Activated CD8-positive, alpha-beta T cell treated with anti-CD3 and anti-CD28 coated beads for 36 hours (primary cell): Measurements from ENCODE around the gene CACNA1C. TPM values are rescaled to one million over a fixed set of nuclear protein-coding genes. Genes with fewer than 3 reads are reported as not detected.
"Not testable (repeated sequence)": the region's sequence is repeated elsewhere in the genome, so short reads cannot be mapped to it uniquely, and the experiment has no call there.

ENCODE experiments used
- ATAC-seq: fragments of 200-7000 bp; cut with Tn5 transposase; one replicate; pipeline ENCODE4 v1.10.0; 2021; ENCODE audit warnings: mild to moderate bottlenecking, moderate library complexity
- CTCF ChIA-PET: fragments of 350-600 bp; sonication (Branson Sonifier 250); formaldehyde crosslinking; loops from one replicate; lab custom pipeline; 2021; ENCODE audit warnings: antibody characterized with exemption; lab: Charles Lee
- POLR2A ChIA-PET: fragments of 350-600 bp; sonication (Branson Sonifier 250); formaldehyde crosslinking; loops from one replicate; lab custom pipeline; 2021; ENCODE audit warnings: antibody characterized with exemption; lab: Charles Lee
- DNase-seq: peaks from one replicate; pipeline ENCODE4 v3.0.0-alpha.2; 2020
- H3K27ac Mint-ChIP-seq: one replicate; pipeline ENCODE4 v1.8.0; 2021; ENCODE audit warnings: mild to moderate bottlenecking, mixed read lengths
- H3K27me3 Mint-ChIP-seq: one replicate; pipeline ENCODE4 v1.8.0; 2021; ENCODE audit warnings: mixed read lengths
- H3K36me3 Mint-ChIP-seq: one replicate; pipeline ENCODE4 v1.8.0; 2021; ENCODE audit warnings: low read depth, mixed read lengths
- H3K4me1 Mint-ChIP-seq: one replicate; pipeline ENCODE4 v1.8.0; 2021; ENCODE audit warnings: low read depth, mixed read lengths
- H3K4me3 Mint-ChIP-seq: one replicate; pipeline ENCODE4 v1.8.0; 2021; ENCODE audit warnings: mild to moderate bottlenecking, moderate library complexity, mixed read lengths
- H3K9me3 Mint-ChIP-seq: one replicate; pipeline ENCODE4 v1.8.0; 2021; ENCODE audit warnings: mixed read lengths
- intact Hi-C: fragments of 100-400 bp; cut with micrococcal nuclease; formaldehyde crosslinking; loops from one replicate; pipeline ENCODE4 v1.10.0; 2022
- total RNA-seq, 2 experiments: library from RNA; stranded (reverse); gene quantifications; one replicate each; pipeline ENCODE4 v1.2.3, GENCODE V29; 2021
- TF ChIP-seq, protein P1 (sequence below): fragments of 200-600 bp; IDR thresholded peaks from one replicate; pipeline ENCODE4 v1.8.0; 2022; ENCODE audit warnings: antibody characterized with exemption, mild to moderate bottlenecking

The CACNA1C gene
- total RNA-seq, 2 experiments from 2014 or later: 0.02 to 0.05 TPM

DNA sequence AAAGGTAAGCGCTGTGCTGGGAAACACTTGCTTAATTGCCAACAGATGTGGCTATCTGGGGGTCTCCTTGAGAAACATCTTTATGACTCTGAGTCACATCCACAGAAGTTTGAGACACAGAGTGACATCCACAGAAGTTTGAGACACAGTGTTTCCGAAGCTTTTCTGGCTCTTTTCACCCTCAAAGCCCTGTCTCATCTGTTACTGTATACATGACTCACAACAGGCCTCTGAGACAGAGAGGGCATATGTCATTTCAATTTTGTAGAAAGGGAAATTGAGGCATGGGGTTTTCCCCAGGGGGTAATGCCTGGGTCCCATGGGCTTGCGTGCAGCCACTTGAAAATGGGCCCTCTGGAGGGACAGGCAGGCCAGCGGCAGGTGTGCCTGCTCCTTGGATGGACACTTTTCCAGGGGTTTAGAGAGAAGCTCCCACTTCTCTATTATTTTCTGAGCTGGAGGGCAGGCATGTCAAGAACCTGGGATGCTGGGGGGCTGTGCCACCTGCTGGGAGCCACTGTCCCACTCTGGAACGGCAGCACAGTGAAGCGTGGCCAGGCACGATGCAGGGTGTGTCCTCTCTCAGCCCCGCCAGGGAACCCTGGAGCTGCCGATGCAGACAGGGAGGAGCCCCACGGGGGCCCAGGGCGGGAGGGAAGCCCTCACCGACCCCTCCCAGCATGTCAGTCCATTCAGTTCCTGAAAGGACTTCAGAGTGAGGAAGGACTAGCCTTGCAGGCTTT, 630.7 kb downstream of the CACNA1C start:
- H3K4me3 Mint-ChIP-seq: no peak overlapping the region
- no peak overlapping the region for H3K27ac Mint-ChIP-seq
- ChIA-PET POLR2A (interaction anchor here (0.7 to 1.1 kb wide), 3 partner anchors 8 to 101 kb away, joined by 4 to 5 read pairs (median 4); no protein-coding TSS in a partner anchor), CTCF (interaction anchor here (0.6 to 5.1 kb wide), 16 partner anchors 8 to 359 kb away, joined by 3 to 64 read pairs (median 4); no protein-coding TSS in a partner anchor)
- peaks cover 2% of the 10 kb centered on the region for H3K36me3 Mint-ChIP-seq
- TF ChIP-seq, protein P1, sequence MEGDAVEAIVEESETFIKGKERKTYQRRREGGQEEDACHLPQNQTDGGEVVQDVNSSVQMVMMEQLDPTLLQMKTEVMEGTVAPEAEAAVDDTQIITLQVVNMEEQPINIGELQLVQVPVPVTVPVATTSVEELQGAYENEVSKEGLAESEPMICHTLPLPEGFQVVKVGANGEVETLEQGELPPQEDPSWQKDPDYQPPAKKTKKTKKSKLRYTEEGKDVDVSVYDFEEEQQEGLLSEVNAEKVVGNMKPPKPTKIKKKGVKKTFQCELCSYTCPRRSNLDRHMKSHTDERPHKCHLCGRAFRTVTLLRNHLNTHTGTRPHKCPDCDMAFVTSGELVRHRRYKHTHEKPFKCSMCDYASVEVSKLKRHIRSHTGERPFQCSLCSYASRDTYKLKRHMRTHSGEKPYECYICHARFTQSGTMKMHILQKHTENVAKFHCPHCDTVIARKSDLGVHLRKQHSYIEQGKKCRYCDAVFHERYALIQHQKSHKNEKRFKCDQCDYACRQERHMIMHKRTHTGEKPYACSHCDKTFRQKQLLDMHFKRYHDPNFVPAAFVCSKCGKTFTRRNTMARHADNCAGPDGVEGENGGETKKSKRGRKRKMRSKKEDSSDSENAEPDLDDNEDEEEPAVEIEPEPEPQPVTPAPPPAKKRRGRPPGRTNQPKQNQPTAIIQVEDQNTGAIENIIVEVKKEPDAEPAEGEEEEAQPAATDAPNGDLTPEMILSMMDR: no peak
- peak; percentile 68 for ATAC-seq
- DNase-seq: no peak
- intact Hi-C loops: loop anchor here (2.0 kb wide), 1 partner anchor 101 kb away; no protein-coding TSS in a partner anchor
- peaks cover 2% of the 10 kb centered on the region for H3K9me3 Mint-ChIP-seq
- H3K4me1 Mint-ChIP-seq: peaks cover 9% of the 10 kb centered on the region
- H3K27me3 Mint-ChIP-seq: no peaks in the 10 kb centered on the region

DNA sequence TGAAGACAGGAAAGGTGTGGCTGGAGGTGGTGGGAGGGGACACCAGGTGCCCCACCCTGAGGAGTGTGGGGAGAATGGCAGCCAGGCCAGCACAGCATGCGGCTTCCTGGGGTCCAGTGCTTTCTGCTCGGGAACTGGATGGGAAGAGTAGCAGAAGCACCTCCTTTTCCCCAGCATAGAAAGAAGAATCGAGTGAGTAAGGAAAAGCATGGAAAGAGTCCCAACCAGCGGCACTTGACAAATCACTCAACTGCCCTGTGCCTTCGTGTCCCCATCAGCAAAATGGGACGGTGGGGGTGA, 631.2 kb downstream of the CACNA1C start:
- H3K27ac Mint-ChIP-seq, H3K27me3 Mint-ChIP-seq, DNase-seq, H3K4me3 Mint-ChIP-seq, H3K9me3 Mint-ChIP-seq, intact Hi-C loops, H3K4me1 Mint-ChIP-seq, H3K36me3 Mint-ChIP-seq, ATAC-seq: not testable (repeated sequence)
- ChIA-PET POLR2A (interaction anchor here (0.7 kb wide), 1 partner anchor 8 kb away, joined by 4 read pairs; no protein-coding TSS in a partner anchor), CTCF (interaction anchor here (1.2 to 5.1 kb wide), 6 partner anchors 8 to 171 kb away, joined by 3 to 64 read pairs (median 9); no protein-coding TSS in a partner anchor)

DNA sequence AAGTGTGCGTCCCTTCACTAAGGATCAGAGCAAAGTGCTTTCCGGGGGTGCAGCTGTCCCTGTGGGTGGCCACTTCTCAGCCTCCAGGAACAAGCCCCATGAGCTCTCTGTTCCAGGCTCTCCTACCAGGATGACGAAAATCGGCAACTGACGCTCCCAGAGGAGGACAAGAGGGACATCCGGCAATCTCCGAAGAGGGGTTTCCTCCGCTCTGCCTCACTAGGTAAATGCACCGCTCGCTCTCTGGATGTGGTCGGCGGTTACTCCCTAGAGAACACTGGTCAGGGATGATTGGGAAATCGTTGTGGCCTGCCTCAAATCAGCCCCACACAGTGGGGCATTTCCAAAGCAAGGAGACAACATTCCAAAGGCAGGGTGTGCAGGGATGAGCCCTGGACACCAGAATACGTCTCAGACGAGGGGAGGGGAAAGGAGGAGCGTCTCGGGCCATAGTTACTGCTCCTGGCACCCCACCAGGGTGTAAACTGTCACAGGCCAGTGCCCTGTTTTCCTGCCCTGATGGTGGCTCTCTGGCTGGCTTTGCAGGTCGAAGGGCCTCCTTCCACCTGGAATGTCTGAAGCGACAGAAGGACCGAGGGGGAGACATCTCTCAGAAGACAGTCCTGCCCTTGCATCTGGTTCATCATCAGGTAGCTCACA, 633.0 kb downstream of the CACNA1C start:
- H3K27me3 Mint-ChIP-seq, intact Hi-C loops, H3K36me3 Mint-ChIP-seq, ATAC-seq, H3K27ac Mint-ChIP-seq, DNase-seq, H3K9me3 Mint-ChIP-seq, POLR2A ChIA-PET, H3K4me3 Mint-ChIP-seq: not testable (repeated sequence)
- peaks cover 19% of the 10 kb centered on the region for H3K4me1 Mint-ChIP-seq
- CTCF ChIA-PET: interaction anchor here (2.2 to 5.1 kb wide), 2 partner anchors 99 to 100 kb away, joined by 7 to 64 read pairs; no protein-coding TSS in a partner anchor

DNA sequence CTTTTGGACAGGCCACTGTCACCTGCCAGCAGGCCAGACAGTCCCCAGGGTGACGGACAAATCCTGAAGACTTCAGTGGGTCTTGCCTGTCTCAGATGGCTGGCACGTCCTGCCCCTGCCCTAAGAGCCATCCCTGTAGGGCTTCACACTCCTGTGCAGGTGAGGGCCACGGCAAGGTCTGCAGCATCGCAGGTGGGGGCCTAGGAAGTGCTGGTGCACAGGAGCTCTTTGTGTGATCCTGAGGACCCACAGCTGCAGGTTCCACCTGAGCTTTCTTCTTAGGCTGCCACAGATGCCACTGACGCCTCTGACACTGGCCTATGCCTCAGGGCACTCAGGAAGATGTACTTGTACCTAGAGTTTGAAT, 633.5 kb downstream of the CACNA1C start:
- H3K4me1 Mint-ChIP-seq: peaks cover 20% of the 10 kb centered on the region
- H3K9me3 Mint-ChIP-seq: peaks cover 2% of the 10 kb centered on the region
- CTCF ChIA-PET: interaction anchor here (2.2 kb wide), 1 partner anchor 99 kb away, joined by 7 read pairs; no protein-coding TSS in a partner anchor
- H3K27me3 Mint-ChIP-seq: no peaks in the 10 kb centered on the region
- H3K27ac Mint-ChIP-seq: no peak overlapping the region
- intact Hi-C loops: no loop called here
- H3K4me3 Mint-ChIP-seq: no peak overlapping the region
- DNase-seq: no peak
- TF ChIP-seq, protein P1: no peak
- H3K36me3 Mint-ChIP-seq: peaks cover 4% of the 10 kb centered on the region
- POLR2A ChIA-PET: no interaction called here
- ATAC-seq: no peak

DNA sequence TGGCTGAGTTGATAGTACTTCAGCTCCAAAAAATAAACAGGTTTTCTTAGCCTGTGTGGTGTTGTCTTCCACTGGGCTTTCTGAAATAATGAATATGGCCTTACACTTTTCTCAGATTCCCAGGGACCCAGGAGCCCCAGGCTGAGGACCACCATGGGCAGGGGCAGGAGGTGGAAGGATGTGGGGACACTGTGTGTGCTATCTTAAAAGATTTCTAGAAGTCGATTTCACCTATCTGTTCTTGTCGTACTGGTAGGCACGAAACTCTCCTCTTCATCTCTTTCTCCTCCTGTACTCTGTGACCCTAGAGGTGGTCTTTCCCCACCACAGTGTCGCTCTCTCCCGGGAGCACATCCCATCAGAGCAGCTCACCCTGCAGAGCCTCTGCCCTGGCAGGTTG, 634.3 kb downstream of the CACNA1C start:
- H3K4me1 Mint-ChIP-seq: peaks cover 24% of the 10 kb centered on the region
- peaks cover 4% of the 10 kb centered on the region for H3K36me3 Mint-ChIP-seq
- ATAC-seq: no peak
- no peak for DNase-seq
- no peak overlapping the region for H3K4me3 Mint-ChIP-seq
- H3K9me3 Mint-ChIP-seq: peaks cover 2% of the 10 kb centered on the region
- CTCF ChIA-PET: interaction anchor here (1.2 to 2.2 kb wide), 2 partner anchors 98 to 128 kb away, joined by 3 to 7 read pairs; no protein-coding TSS in a partner anchor
- no peaks in the 10 kb centered on the region for H3K27me3 Mint-ChIP-seq
- intact Hi-C loops: no loop called here
- TF ChIP-seq, protein P1: no peak
- POLR2A ChIA-PET: no interaction called here
- no peak overlapping the region for H3K27ac Mint-ChIP-seq
